ENCODE data around the gene FAM240B.
A peak's percentile ranks its signal among the peaks of the same experiment; 100 is the strongest.

FAM240B gene

GRCh38 chr9:38687389-38687842 is 32.5 kb downstream of the FAM240B start:
- H3K27ac ChIP-seq (ENCODE audit: low read depth in 2 of 2, low read length in 2 of 2): peak overlapping the region; percentile 21 to 22
- peak overlapping the region; percentile 59 to 69 for H3K4me3 ChIP-seq (ENCODE audit: low read length in 2 of 2)
- peak overlapping the region in 1 of 2 donors; percentile 52 for H3K9ac ChIP-seq (ENCODE audit: low read depth in 1 of 2, low read length in 2 of 2)
- peaks cover 5 to 10% of the 10 kb centered on the region in 2 donors for H3K4me1 ChIP-seq (ENCODE audit: control insufficient read depth in 2 of 2, insufficient read depth in 2 of 2, low read length in 2 of 2)
- H3K9me3 ChIP-seq (ENCODE audit: control insufficient read depth in 2 of 2, low read length in 2 of 2): no peaks in the 10 kb centered on the region
- H3K36me3 ChIP-seq (ENCODE audit: control insufficient read depth in 2 of 2, insufficient read depth in 2 of 2, low read length in 2 of 2): no peaks in the 10 kb centered on the region
- H3K27me3 ChIP-seq (ENCODE audit: control insufficient read depth in 2 of 2, insufficient read depth in 2 of 2, low read length in 2 of 2): peaks cover 0 to 2% of the 10 kb centered on the region in 2 donors

- H3K4me3 ChIP-seq (ENCODE audit: low read length in 2 of 2): peak overlapping the region; percentile 59 to 69
Measured at GRCh38 chr9:38686933-38687332, 33.0 kb downstream of the FAM240B start.

GRCh38 chr9:38685535-38685934 is 34.4 kb downstream of the FAM240B start:
- H3K4me1 ChIP-seq (ENCODE audit: control insufficient read depth in 2 of 2, insufficient read depth in 2 of 2, low read length in 2 of 2): peaks cover 5 to 10% of the 10 kb centered on the region in 2 donors
- H3K9ac ChIP-seq (ENCODE audit: low read depth in 1 of 2, low read length in 2 of 2): no peak overlapping the region
- H3K4me3 ChIP-seq (ENCODE audit: low read length in 2 of 2): no peak overlapping the region
- H3K27me3 ChIP-seq (ENCODE audit: control insufficient read depth in 2 of 2, insufficient read depth in 2 of 2, low read length in 2 of 2): no peaks in the 10 kb centered on the region
- H3K36me3 ChIP-seq (ENCODE audit: control insufficient read depth in 2 of 2, insufficient read depth in 2 of 2, low read length in 2 of 2): no peaks in the 10 kb centered on the region
- no peak overlapping the region for H3K27ac ChIP-seq (ENCODE audit: low read depth in 2 of 2, low read length in 2 of 2)
- no peaks in the 10 kb centered on the region for H3K9me3 ChIP-seq (ENCODE audit: control insufficient read depth in 2 of 2, low read length in 2 of 2)

More at GRCh38 chr9:38686933-38687332, 33.0 kb downstream of the FAM240B start:
- H3K36me3 ChIP-seq (ENCODE audit: control insufficient read depth in 2 of 2, insufficient read depth in 2 of 2, low read length in 2 of 2): no peaks in the 10 kb centered on the region
- peaks cover 0 to 2% of the 10 kb centered on the region in 2 donors for H3K27me3 ChIP-seq (ENCODE audit: control insufficient read depth in 2 of 2, insufficient read depth in 2 of 2, low read length in 2 of 2)
- H3K9ac ChIP-seq (ENCODE audit: low read depth in 1 of 2, low read length in 2 of 2): peak overlapping the region in 1 of 2 donors; percentile 52
- H3K4me1 ChIP-seq (ENCODE audit: control insufficient read depth in 2 of 2, insufficient read depth in 2 of 2, low read length in 2 of 2): peaks cover 5 to 10% of the 10 kb centered on the region in 2 donors
- H3K27ac ChIP-seq (ENCODE audit: low read depth in 2 of 2, low read length in 2 of 2): peak overlapping the region; percentile 21 to 22
- H3K9me3 ChIP-seq (ENCODE audit: control insufficient read depth in 2 of 2, low read length in 2 of 2): no peaks in the 10 kb centered on the region

- Histone ChIP-seq H3K27ac (ENCODE audit: low read depth in 2 of 2, low read length in 2 of 2) (no peak overlapping the region), H3K9ac (ENCODE audit: low read depth in 1 of 2, low read length in 2 of 2) (no peak overlapping the region), H3K9me3 (ENCODE audit: control insufficient read depth in 2 of 2, low read length in 2 of 2) (no peaks in the 10 kb centered on the region), H3K4me1 (ENCODE audit: control insufficient read depth in 2 of 2, insufficient read depth in 2 of 2, low read length in 2 of 2) (peaks cover 5 to 10% of the 10 kb centered on the region in 2 donors), H3K27me3 (ENCODE audit: control insufficient read depth in 2 of 2, insufficient read depth in 2 of 2, low read length in 2 of 2) (no peaks in the 10 kb centered on the region), H3K4me3 (ENCODE audit: low read length in 2 of 2) (no peak overlapping the region), H3K36me3 (ENCODE audit: control insufficient read depth in 2 of 2, insufficient read depth in 2 of 2, low read length in 2 of 2) (no peaks in the 10 kb centered on the region)
Measured at GRCh38 chr9:38683336-38683735, 36.6 kb downstream of the FAM240B start.

GRCh38 chr9:38682713-38683112 is 37.2 kb downstream of the FAM240B start:
- Histone ChIP-seq H3K4me3 (ENCODE audit: low read length in 2 of 2) (no peak overlapping the region), H3K9ac (ENCODE audit: low read depth in 1 of 2, low read length in 2 of 2) (no peak overlapping the region), H3K4me1 (ENCODE audit: control insufficient read depth in 2 of 2, insufficient read depth in 2 of 2, low read length in 2 of 2) (peaks cover 5 to 7% of the 10 kb centered on the region in 2 donors), H3K27ac (ENCODE audit: low read depth in 2 of 2, low read length in 2 of 2) (no peak overlapping the region), H3K27me3 (ENCODE audit: control insufficient read depth in 2 of 2, insufficient read depth in 2 of 2, low read length in 2 of 2) (no peaks in the 10 kb centered on the region), H3K36me3 (ENCODE audit: control insufficient read depth in 2 of 2, insufficient read depth in 2 of 2, low read length in 2 of 2) (no peaks in the 10 kb centered on the region), H3K9me3 (ENCODE audit: control insufficient read depth in 2 of 2, low read length in 2 of 2) (no peaks in the 10 kb centered on the region)

- H3K9ac ChIP-seq (ENCODE audit: low read depth in 1 of 2, low read length in 2 of 2): no peak overlapping the region
- H3K27me3 ChIP-seq (ENCODE audit: control insufficient read depth in 2 of 2, insufficient read depth in 2 of 2, low read length in 2 of 2): no peaks in the 10 kb centered on the region
- H3K27ac ChIP-seq (ENCODE audit: low read depth in 2 of 2, low read length in 2 of 2): no peak overlapping the region
- H3K4me1 ChIP-seq (ENCODE audit: control insufficient read depth in 2 of 2, insufficient read depth in 2 of 2, low read length in 2 of 2): peaks cover 0 to under 1% of the 10 kb centered on the region in 2 donors
- no peak overlapping the region for H3K4me3 ChIP-seq (ENCODE audit: low read length in 2 of 2)
- no peaks in the 10 kb centered on the region for H3K36me3 ChIP-seq (ENCODE audit: control insufficient read depth in 2 of 2, insufficient read depth in 2 of 2, low read length in 2 of 2)
- no peaks in the 10 kb centered on the region for H3K9me3 ChIP-seq (ENCODE audit: control insufficient read depth in 2 of 2, low read length in 2 of 2)
Measured at GRCh38 chr9:38681747-38682227, 38.1 kb downstream of the FAM240B start.

- Histone ChIP-seq H3K9ac (ENCODE audit: low read depth in 1 of 2, low read length in 2 of 2) (no peak overlapping the region), H3K9me3 (ENCODE audit: control insufficient read depth in 2 of 2, low read length in 2 of 2) (no peaks in the 10 kb centered on the region), H3K27me3 (ENCODE audit: control insufficient read depth in 2 of 2, insufficient read depth in 2 of 2, low read length in 2 of 2) (no peaks in the 10 kb centered on the region), H3K27ac (ENCODE audit: low read depth in 2 of 2, low read length in 2 of 2) (no peak overlapping the region), H3K4me3 (ENCODE audit: low read length in 2 of 2) (no peak overlapping the region), H3K36me3 (ENCODE audit: control insufficient read depth in 2 of 2, insufficient read depth in 2 of 2, low read length in 2 of 2) (no peaks in the 10 kb centered on the region), H3K4me1 (ENCODE audit: control insufficient read depth in 2 of 2, insufficient read depth in 2 of 2, low read length in 2 of 2) (no peaks in the 10 kb centered on the region)
Measured at GRCh38 chr9:38680837-38681445, 39.0 kb downstream of the FAM240B start.

- H3K9me3 ChIP-seq (ENCODE audit: control insufficient read depth in 2 of 2, low read length in 2 of 2): no peaks in the 10 kb centered on the region
- H3K27ac ChIP-seq (ENCODE audit: low read depth in 2 of 2, low read length in 2 of 2): no peak overlapping the region
- H3K27me3 ChIP-seq (ENCODE audit: control insufficient read depth in 2 of 2, insufficient read depth in 2 of 2, low read length in 2 of 2): no peaks in the 10 kb centered on the region
- no peak overlapping the region for H3K9ac ChIP-seq (ENCODE audit: low read depth in 1 of 2, low read length in 2 of 2)
- no peaks in the 10 kb centered on the region for H3K36me3 ChIP-seq (ENCODE audit: control insufficient read depth in 2 of 2, insufficient read depth in 2 of 2, low read length in 2 of 2)
- no peaks in the 10 kb centered on the region for H3K4me1 ChIP-seq (ENCODE audit: control insufficient read depth in 2 of 2, insufficient read depth in 2 of 2, low read length in 2 of 2)
- H3K4me3 ChIP-seq (ENCODE audit: low read length in 2 of 2): no peak overlapping the region
Measured at GRCh38 chr9:38677660-38678303, 42.2 kb downstream of the FAM240B start.

GRCh38 chr9:38675831-38676230 is 44.1 kb downstream of the FAM240B start:
- H3K9ac ChIP-seq (ENCODE audit: low read depth in 1 of 2, low read length in 2 of 2): no peak overlapping the region
- H3K27me3 ChIP-seq (ENCODE audit: control insufficient read depth in 2 of 2, insufficient read depth in 2 of 2, low read length in 2 of 2): no peaks in the 10 kb centered on the region
- no peaks in the 10 kb centered on the region for H3K9me3 ChIP-seq (ENCODE audit: control insufficient read depth in 2 of 2, low read length in 2 of 2)
- H3K4me1 ChIP-seq (ENCODE audit: control insufficient read depth in 2 of 2, insufficient read depth in 2 of 2, low read length in 2 of 2): peaks cover 0 to 7% of the 10 kb centered on the region in 2 donors
- no peak overlapping the region for H3K27ac ChIP-seq (ENCODE audit: low read depth in 2 of 2, low read length in 2 of 2)
- H3K36me3 ChIP-seq (ENCODE audit: control insufficient read depth in 2 of 2, insufficient read depth in 2 of 2, low read length in 2 of 2): no peaks in the 10 kb centered on the region
- no peak overlapping the region for H3K4me3 ChIP-seq (ENCODE audit: low read length in 2 of 2)

GRCh38 chr9:38675211-38675610 is 44.7 kb downstream of the FAM240B start:
- H3K4me1 ChIP-seq (ENCODE audit: control insufficient read depth in 2 of 2, insufficient read depth in 2 of 2, low read length in 2 of 2): peaks cover 0 to 7% of the 10 kb centered on the region in 2 donors
- H3K27ac ChIP-seq (ENCODE audit: low read depth in 2 of 2, low read length in 2 of 2): no peak overlapping the region
- H3K4me3 ChIP-seq (ENCODE audit: low read length in 2 of 2): no peak overlapping the region
- H3K27me3 ChIP-seq (ENCODE audit: control insufficient read depth in 2 of 2, insufficient read depth in 2 of 2, low read length in 2 of 2): no peaks in the 10 kb centered on the region
- H3K36me3 ChIP-seq (ENCODE audit: control insufficient read depth in 2 of 2, insufficient read depth in 2 of 2, low read length in 2 of 2): no peaks in the 10 kb centered on the region
- H3K9ac ChIP-seq (ENCODE audit: low read depth in 1 of 2, low read length in 2 of 2): no peak overlapping the region
- no peaks in the 10 kb centered on the region for H3K9me3 ChIP-seq (ENCODE audit: control insufficient read depth in 2 of 2, low read length in 2 of 2)

Data from mucosa of rectum (tissue), 2 donors.